ENCODE measurements around the gene SLC25A47.
"Not testable (repeated sequence)": the region's sequence is repeated elsewhere in the genome, so short reads cannot be mapped to it uniquely, and the experiment has no call there.

SLC25A47 gene

GRCh38 chr14:100306101-100306997 lies 16.8 kb upstream of the SLC25A47 start, which contains the start of gene SLC25A29:
Gene SLC25A29 (minus strand): TSS chr14:100306444. CDS start chr14:100306232, 212 bp downstream.
- peak; percentile 91 for DNase-seq

GRCh38 chr14:100306998-100307765 lies 16.0 kb upstream of the SLC25A47 start:
- DNase-seq, result no peak

GRCh38 chr14:100307766-100308426 lies 15.2 kb upstream of the SLC25A47 start:
- no peak for DNase-seq

- DNase-seq, result not testable (repeated sequence)
Observed at GRCh38 chr14:100308427-100308792, 14.7 kb upstream of the SLC25A47 start.

- no peak for DNase-seq
Observed at GRCh38 chr14:100309028-100309737, 14.0 kb upstream of the SLC25A47 start.

- not testable (repeated sequence) for DNase-seq
Observed at GRCh38 chr14:100312110-100312876, 10.8 kb upstream of the SLC25A47 start.

DNA sequence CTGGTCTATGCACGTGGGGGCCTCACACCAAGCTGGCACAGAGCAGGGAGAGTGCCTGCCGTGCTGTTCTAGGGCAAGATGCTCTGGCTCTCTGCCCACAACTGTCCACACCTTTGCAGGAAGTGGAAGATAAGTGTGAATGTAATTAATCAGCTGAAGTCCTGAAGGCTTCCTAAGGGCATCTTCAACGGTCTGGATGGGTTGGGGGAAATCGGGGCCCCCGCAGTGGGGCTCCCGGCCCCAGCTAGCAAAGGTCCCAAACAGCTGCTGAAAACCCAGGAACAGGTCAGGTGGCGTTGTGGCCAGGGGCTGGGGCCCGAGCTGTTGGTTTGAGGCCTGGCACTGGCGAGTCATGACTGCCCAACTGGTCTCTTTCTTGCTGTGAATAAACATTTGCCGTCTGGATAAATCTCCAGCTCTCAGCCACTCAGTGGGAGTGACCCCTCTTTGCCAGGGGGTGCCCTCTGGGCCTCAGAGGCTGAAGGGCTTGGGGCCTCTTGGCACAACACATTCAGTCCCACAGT lies 10.2 kb upstream of the SLC25A47 start:
- no peak for DNase-seq

DNA sequence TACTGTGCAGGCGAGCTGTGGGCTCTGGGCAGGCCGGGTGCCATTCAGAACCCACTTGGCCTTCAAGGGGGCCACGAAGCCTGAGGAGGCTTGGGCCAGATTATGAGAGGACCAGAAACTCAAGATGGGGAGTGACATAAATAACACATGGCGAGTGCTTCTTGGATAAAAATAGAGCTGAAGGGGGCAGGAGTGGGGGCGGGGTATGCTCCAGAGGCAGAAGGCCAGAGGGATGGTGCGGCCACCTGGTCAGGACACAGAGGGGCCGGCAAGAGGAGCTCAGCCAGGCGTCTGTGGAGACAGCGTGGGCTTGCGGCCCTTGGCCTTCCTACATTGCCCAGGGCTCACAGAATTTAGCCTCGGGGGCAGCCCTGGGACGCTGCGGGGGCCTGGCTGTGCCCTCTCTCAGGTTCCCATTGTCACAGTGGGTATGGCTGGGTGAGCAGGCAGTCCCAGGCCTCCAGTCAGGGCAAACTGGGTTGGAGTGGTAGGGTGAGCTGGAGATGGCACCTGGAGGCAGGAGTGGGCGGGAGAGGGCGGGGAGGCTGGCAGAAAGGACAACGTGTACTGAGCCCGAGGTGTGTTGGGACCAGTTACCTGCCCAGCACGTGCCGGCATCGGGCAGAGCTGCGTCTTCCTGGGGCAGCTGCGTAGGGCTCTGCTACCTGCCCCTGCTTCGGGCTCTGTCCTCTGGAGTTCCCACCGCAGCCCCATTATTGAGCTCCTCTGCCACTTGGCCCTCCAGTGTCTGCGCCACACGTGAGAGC lies 9.5 kb upstream of the SLC25A47 start:
- DNase-seq, result no peak

GRCh38 chr14:100314724-100315123 lies 8.4 kb upstream of the SLC25A47 start:
- DNase-seq, result no peak

DNA sequence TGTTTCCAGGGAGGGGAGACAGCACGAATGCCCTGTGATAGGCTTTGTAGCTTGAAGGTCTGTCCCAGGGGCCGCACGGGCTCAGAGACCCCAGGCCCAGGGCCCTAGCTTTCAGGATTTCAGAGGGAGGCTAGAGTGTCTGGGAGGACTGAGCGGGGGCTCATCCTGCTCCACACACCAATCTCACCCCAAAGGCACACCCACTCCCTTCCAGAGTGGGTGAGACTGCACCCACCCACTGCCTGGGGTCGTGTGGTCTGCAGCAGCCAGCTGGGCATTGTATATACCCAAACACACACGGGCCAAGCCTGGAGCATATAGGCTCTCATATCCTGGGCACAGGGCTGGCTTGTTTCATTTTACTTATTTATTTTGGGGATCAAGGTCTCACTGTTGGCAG lies 5.8 kb upstream of the SLC25A47 start:
- DNase-seq, result no peak

- DNase-seq, result no peak
Observed at GRCh38 chr14:100317912-100318808, 5.0 kb upstream of the SLC25A47 start.

DNA sequence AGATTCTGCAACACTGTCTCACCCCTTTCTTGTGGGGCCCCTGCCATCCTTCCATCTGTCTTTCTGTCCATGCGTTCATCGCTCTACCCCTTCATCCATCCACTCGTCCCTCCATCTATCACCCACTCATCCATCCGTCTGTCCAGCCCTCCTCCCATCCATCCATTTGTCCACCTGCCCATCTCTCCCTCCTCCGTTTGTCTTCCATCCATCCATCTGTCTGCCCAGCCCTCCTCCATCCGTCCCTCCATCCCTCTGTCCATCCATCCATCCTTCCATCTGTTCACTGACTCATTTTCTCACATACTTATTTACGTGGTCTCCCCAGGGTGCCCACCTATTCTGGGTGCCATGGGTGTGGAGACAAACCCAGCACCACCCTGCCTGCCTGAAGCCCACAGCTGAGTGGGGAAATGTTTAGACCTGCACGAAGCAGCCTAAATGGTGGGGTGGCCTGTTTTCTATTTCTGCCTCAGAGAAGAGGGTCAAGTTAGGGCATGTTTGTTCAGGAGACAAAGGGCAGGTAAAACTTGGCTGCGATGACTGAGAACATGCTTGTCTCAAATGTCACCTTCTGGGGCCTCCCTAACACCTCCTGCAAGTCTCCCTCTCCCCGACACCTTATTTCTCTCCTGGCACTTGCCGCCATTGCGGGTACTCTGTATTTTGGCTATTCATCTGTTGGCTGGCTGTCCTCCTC lies 2.8 kb upstream of the SLC25A47 start:
- DNase-seq, result no peak

GRCh38 chr14:100321473-100322137 lies 1.5 kb upstream of the SLC25A47 start:
- no peak for DNase-seq

- DNase-seq, result no peak
Observed at GRCh38 chr14:100322138-100322957, 791 bp upstream of the SLC25A47 start.

DNA sequence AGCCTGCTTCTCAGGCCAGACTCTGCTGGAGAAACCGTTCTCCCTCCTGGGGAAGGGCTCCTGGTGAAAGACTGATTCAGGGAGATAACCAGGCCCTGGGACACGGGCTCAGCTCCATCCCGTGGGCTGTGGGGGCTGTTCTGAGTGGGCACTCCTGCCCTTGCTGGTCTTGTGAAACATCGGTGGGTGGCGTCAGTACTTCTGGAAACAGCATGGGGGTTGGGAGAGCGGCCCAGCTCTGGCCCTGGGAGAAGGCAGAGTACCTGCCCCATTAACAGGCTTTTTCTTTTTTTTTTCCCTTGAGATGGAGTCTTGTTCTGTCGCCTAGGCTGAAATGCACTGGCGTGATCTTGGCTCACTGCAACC lies 786 bp downstream of the SLC25A47 start:
- DNase-seq, result no peak

- DNase-seq, result no peak
Observed at GRCh38 chr14:100325231-100325632, 2.1 kb downstream of the SLC25A47 start.

GRCh38 chr14:100325958-100326357 lies 2.8 kb downstream of the SLC25A47 start:
- no peak for DNase-seq

- no peak for DNase-seq
Observed at GRCh38 chr14:100327128-100327527, 4.0 kb downstream of the SLC25A47 start.
